HUDEP-2 (cell line): ENCODE data around the gene TCERG1.

Source experiments
- DNase-seq, 76 experiments: peaks; one replicate each; lab custom pipeline; 2025; ENCODE audit not compliant: unreplicated experiment in 76 of 76; lab: John Stamatoyannopoulos, UW

The TCERG1 gene

DNA sequence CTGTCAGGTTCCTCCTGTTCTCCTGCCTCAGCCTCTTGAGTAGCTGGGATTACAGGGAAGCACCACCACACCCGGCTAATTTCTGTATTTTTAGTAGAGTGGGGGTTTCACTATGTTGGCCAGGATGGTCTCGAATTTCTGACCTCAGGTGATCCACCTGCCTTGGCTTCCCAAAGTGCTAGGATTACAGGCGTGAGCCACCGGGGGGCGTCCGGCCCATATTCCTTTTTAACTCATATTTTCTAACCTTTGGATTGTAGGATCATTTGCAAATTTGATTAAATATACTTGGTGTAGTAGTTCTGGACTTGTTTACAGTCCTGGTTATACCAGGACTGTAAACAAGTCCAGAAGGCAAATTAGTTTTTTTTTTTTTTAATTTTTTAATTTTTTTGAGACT is 4.3 kb downstream of the TCERG1 start:
- DNase-seq = no peak

DNA sequence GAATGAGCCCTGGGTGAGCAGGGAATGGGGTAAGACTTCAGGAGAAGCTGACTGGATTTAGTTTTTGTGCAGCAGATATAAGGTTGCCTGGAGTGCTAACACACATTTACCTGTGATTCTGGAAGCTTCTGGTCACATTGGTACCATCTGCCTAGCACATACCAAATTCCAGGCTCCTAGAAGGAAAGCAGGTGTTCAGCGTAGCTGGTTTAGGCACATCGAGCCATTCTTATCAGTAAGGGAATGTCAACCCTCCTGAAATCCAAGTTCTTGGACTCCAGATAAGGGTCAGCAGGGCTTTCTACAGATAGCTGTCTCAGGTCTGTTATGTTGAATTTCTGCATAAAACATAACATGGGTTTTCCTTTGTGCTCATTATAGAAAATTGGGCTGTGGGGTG is 10.3 kb downstream of the TCERG1 start:
- DNase-seq = no peak

DNA sequence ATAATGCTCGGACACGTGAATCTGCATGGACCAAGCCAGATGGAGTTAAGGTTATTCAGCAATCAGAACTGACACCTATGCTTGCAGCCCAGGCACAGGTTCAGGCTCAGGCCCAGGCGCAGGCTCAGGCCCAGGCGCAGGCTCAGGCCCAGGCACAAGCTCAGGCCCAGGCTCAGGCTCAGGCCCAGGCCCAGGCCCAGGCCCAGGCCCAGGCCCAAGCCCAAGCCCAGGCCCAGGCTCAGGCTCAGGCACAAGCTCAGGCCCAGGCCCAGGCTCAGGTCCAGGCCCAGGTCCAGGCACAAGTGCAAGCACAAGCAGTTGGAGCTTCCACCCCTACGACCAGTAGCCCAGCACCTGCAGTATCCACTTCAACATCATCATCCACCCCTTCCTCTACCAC is 11.8 kb downstream of the TCERG1 start:
- DNase-seq = no peak

DNA sequence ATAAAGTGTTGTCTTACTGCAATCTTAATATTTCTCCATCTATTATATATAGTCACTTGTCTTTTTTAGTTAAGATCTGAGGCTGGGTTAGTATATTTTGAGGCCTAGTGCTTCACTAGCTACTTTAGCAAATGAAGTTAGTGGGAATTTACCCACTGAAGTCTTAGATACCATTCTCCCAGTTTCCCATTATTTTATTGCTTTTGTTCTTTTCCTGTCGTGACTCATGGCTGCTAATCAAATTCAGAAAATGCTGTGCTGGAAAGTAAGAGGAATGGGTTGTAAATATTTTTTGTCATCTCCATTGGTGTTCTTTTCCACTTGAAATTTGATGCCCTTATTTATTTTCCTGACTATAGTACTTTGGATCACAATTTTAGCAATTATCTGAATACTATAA is 14.2 kb downstream of the TCERG1 start:
- no peak for DNase-seq

DNA sequence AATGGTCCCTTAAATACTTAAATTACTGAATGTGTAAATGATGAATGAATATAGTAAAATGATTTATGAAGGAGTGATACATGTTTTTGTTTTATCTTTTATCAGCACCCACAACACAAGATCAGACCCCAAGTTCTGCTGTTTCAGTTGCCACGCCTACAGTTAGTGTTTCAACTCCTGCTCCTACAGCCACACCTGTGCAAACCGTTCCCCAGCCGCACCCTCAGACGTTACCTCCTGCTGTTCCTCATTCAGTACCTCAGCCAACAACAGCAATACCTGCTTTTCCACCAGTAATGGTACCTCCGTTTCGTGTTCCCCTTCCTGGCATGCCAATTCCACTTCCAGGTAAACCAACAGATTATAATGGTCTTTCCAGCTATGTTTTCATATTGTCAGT is 16.3 kb downstream of the TCERG1 start:
- no peak for DNase-seq

DNA sequence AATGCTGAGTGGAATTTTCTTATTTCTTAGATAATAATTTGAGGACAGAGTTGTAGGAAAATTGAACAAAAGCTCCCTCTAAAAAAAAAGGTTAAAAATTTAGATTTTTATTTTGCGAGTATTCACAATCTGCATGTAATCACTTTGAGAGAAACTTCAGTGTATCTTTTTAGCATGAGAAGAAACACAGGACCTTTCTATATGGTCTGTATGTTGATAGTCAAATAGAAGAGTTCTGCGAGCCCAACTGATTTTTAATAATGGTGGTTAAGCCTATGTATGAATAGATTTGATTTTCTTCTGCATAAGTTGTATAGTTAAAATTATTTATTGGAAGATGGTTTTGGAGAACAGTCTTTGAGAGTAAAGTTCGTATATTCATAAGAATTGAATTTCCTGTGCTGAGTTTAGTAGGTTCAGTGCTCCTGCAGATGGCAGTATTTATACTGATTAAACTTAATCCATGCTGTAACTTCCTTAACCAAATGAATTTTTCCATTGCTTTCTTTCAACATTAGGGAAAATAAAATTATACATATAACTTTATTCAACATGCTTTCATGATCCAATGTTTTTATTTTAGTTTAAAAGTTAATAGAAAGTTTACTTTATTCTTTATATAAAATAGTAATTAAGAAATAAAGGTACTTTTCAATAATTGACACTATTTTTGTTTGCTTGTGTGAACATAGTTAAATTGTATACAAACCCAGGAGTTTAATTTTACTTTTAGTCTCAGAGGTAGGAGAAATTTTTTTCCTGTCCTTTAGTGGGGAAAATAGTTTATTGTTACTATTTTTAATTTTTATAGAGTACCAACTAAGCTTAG is 19.6 kb downstream of the TCERG1 start:
- peak in 1 of 76 experiments; percentile 11 for DNase-seq

DNA sequence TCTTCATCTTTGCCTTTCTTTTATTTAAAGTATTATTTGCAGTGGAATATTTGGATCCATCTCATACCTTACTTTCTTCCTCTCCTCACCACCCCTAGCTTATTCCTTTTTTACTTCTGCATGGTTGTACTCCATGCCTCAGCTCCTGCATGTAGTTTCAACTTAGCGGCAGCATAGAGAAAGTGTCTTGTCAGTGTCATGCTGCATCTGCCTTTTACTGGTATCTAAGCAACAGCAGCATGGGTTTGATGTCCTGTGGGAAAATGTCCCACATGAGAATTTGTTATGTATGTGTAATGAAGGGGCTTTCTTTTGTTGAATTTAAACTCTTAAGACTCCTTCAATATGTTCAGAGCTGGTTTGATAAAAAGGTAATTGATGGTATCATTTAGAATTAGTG is 20.6 kb downstream of the TCERG1 start:
- no peak for DNase-seq

DNA sequence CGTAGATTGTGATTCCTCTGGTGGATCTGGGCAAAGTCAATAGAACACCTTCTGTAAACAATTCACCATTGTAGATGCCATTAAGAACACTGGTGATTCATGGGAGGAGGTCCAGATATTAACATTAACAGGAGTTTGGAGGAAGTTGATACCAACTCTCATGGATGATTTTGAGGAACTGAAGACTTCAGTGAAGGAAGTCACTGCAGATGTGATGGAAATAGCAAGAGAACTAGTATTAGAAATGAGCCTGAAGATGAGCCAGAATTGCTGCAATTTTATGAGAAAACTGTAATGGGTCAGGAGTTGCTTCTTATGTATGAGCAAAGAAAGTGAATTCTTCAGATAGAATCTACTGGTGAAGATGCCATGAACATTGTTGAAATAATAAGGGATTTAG is 26.9 kb downstream of the TCERG1 start:
- DNase-seq = no peak

DNA sequence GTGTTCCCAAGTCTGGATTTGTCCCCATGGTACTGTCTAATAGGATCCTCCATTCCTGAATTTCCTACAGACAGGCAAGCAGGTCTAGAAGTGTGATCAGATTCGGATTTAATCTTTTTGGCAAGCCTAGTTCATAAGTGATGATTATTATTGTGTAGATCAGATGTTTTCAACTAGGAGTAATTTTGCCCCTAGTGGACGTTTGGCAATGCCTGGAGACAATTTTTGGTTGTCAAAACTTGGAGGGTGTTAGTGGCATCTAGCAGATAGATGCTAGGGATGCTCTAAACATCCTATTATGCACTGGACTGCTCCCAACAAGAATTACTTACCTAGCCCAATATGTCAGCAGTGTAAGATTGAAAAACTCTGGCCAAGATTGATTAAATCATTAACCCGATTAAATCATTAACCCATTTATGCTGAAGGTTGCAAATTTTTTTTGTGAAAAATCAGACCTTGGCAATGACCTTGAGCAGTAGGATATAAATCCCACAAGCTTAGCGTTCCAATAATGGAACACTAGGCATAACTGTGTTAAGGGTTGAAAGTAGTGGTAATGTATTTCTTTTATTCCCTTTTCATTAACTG is 28.2 kb downstream of the TCERG1 start:
- no peak for DNase-seq

DNA sequence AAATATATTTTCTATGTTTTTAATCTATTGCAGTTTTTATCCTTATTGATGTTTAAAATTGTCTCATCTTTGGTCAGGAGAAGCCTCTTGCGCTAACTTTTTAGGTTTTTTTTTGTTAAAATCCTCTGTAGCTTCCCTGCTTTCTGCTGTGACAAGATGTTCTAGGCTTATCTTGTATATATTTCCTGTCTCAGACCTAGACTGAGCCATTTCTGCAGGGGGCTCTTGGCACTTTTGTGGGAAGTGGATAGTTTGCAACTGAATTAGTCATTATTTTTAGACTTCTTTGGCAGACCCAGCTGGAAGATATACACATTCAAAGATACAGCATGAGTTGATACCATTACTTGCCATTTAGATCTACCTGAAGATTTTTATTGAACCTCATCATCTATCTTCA is 28.8 kb downstream of the TCERG1 start:
- DNase-seq = no peak

DNA sequence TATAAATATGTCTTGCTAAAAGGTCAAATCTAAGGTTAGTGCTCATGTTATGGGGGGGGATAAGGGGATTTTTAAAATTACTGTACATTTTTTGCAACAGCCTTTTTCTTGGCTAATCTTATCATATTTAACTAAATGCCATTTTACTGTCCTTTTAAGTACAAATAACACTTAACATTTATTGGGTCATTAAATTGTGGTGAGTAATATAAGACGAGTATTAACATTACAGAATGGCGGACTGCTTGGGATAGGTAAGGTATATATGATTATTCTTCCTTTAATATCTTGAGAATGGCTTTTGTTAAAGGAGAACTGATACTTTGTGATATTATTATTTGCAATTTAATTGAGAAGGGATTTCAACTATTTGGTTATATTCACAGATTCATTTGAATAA is 35.6 kb downstream of the TCERG1 start:
- no peak for DNase-seq

DNA sequence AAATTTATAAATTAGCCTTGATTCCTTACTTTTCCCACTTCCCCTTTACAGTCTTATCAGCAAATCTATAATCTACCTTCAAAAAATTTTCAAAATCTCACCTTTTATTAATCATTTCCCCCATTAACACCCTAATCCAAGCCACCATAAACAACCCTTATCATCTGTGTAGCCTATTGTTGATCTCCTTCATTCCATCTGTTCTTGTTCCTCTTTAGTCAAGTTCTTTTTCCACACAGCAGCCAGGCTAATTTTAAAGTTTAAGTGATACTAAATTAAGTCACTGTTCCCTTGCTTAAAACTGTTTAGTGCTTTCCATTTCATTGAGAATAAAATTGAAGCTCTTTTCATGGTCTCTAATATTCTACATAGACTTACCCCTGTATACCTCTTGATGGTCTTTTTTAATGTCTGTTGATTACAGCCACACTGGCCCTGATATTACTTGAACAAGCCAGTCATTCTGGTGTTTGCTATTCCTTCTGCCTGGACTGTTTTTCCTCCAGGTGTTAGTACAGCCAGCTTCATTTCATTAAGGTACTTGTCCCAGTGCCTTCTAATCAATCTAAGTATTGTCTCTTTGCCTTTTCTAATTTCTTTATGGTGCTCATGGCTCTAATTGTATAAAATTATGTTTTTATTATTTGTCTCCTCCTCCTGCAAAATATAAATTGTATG is 37.7 kb downstream of the TCERG1 start:
- DNase-seq = no peak

DNA sequence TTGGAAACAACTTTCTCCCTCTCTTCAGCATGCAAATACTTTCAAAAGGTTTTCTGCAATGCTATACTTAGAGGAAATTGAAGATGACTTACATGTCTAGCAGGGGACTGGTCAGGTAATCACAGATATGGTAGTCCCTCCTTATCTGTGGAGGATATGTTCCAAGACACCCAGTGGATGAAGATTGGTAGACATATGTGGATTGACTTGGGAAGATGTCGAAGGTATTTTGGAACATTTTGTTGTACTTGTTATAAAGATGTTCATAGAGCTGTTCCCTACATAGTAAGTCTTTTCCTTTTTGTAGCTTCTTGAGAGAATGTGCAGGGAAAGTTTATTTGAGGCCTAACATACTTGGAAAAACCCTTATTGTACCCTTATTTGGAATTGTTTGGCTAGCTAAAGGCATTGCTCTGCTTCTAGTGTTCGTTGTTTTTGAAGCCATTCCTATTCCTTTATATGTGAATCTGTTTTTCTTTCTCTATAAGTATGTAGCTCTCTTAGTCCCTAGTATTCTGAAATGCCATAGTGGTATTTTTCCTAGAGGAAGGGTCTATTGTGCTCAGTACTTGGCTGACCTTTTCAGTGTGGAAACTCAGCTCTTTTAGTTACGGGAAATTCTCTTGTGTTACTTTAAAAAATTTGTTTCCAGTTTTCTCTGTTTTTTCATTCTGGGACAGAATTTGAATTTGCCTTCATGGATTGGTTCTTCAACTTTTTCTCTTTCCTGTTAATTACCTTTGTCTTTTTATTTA is 43.1 kb downstream of the TCERG1 start:
- DNase-seq = no peak

DNA sequence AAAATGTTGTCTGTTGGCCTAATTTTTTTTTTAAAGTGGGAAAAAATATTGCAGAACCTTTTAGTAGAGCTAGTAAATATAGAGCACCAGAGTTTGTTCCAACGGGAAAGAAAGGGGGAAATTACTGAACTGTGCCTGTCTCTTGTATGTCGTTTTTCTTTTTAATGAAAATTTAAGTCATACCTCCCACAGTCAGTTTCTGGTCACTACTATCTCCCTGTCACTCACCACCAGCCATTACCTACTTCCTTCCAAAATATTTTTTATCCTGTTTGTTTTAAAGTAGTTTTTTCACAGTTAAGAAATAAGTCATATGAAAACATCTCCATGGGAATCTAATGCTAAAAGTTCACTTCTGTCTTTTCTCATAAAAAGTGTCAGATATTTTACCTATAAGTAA is 47.5 kb downstream of the TCERG1 start:
- no peak for DNase-seq

DNA sequence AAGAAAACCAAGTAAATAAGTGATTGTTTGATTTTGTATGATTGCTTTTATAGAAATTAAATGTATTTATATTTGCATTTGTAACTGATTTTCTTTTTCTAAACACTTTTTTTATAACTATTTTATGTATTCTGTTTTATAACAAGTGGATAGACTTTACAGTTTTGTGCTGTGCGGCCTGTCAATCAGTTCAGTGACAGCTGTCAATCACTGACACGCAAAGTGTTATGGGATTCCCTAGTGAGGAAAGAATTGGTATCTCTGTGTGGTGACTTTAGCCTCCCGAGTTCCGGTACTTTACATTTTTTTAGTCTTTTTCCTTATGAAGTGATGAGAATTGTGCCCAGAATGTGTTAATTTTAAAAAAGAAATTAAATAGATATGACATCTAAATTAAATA is 52.5 kb downstream of the TCERG1 start:
- no peak for DNase-seq

DNA sequence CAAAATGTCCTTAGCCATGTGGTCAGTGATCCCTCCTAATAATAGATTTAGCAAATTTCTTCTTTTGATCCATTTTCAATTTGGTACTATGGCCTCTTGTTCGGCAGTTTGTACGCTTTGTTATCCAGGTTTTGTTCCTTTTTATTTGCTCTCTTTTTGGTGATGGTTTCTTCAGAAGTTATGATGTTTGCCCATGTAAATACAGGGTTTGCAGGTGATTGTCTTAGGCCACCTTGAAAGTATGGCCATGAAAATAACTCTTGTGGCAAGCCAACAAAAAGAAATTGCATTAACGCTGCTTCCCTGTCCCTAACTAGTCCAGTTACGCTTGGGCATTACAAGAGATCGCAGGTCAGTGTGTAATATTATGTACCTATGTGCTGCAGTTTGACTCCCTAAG is 60.3 kb downstream of the TCERG1 start:
- DNase-seq = no peak

DNA sequence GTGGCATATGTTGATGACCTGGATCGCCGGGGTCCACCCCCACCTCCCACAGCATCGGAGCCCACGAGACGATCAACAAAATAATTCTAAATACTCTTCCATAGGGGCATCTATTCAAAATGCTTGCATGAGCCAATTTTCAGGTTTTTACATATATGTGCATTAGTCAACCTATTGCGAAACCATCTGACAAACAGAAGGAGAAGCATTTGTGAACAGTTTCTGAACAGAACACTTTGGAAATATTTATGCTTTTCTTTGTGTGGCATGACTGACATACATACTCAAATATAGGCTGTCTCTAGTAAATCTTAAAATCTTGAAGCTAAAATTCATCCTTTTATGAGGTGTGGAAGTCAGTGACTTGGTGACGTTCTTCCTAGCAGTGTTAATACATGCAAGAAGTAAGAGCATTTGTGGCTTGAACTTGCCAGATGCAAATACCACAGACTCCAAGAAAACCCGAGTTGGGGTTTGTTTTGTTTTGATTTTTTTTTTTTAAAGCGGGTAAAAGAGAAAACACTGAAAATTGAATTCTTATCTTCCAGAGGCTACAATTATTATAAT is 63.5 kb downstream of the TCERG1 start:
- no peak for DNase-seq

DNA sequence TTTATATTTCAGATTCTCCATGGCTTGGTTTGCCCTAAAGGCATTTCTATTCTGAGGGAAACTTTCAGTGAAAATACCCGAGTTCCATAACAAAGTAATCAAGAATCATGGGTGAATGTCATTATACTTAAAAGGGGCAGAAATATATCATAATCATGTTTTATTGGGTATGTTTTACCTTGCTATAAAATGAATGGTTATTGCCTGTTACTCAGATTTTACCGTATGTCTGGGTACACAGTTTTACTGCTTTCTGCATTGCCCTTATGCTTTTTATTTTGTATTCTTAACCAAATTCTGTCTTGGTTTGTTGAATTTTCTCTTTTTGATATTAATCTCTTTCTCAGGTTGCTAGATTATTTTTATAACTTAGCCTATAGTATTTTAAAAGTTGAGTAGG is 66.3 kb downstream of the TCERG1 start:
- no peak for DNase-seq

DNA sequence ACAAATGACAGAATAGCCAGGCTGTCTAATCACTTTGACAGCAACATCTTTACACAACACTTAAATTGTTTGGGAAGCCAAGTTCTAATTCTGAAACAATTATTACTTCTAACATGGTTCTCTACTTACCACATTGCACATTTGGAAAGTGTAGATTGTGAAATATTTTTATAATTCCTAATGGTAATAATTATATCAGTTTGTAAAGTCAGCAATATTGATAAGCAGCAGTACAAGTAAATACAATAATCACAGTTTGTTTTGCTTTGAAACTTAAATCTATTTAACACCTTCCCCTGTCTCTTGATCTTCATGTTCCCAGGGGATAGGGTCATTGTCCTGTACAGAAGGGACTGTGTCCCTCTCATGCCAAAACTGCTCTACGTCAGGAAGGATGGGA is 67.4 kb downstream of the TCERG1 start:
- DNase-seq = no peak

DNA sequence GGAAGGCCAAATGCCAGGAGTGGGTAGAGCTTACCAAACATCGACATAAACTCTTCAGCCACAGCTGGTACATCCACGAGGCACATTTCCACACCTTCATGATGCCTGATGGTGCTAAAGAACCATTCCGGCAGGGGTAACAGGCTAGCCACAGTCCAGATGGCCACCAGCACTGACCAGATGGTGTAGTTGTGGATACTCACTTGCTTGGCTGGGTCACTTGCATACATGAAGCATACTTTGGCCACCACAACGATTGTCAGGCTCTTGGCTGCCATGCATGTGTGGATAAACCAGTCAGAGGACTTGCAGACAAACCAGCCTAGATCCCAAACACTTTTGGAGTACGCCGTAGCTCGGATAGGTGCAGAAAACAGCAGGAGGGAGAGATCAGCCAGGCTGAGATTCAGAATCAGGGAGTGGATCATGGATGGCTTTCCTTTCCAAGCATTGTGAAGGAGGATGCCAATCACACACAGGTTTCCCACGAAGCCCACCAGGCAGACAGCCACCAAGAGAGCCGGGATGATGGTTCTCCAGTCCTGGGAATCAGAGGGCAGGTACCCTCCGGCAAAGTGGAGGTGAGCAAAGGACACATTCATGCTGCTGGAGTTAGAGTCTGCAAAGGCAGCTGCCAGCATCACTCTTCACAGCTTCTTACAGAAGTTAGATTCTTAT is 68.5 kb downstream of the TCERG1 start:
- no peak for DNase-seq

DNA sequence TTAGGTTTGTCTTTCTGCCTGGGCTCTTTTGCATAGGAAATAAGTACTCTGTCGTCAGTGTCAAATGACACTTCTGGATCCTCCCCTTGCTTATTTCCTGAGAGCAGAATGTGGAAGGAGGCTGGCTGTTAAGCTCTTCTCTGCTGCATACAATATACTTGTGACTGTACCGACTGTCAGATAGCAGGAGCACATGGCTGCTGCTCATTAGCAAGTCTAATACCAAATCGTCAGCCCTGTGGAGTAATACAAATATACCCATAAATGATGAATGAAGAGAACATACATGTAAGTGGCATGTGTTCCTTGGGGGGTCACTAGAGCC is 69.0 kb downstream of the TCERG1 start, which contains the start of gene GPR151:
Gene GPR151 (minus strand): TSS at position 40 of the 325 bp plus-strand sequence. CDS start 77 bp downstream, outside the sequence.
- no peak for DNase-seq
